HEK293 (cell line): ENCODE results near the gene UGGT1.
A peak's percentile ranks its signal among the peaks of the same experiment; 100 is the strongest.

Experiments used
- CTCF ChIA-PET: fragments of 350-600 bp; formaldehyde crosslinking; extraction: SDS; loops from one replicate; lab custom pipeline; 2021; ENCODE audit warnings: antibody characterized with exemption; lab: Yijun Ruan, JAX
- POLR2A ChIA-PET: fragments of 300-600 bp; formaldehyde crosslinking; extraction: SDS; loops from one replicate; lab custom pipeline; 2020; ENCODE audit warnings: antibody characterized with exemption, inconsistent platforms; lab: Yijun Ruan, JAX
- H3K27ac ChIP-seq: fragments of 200-500 bp; sonication (Bioruptor generic); 2 replicates; pipeline ENCODE4 v1.5.1; 2014; ENCODE audit warnings: low read depth, low read length, control low read depth, inconsistent platforms; ENCODE audit errors: extremely low read depth
- H3K36me3 ChIP-seq, 2 experiments: fragments of 200-500 bp in 1 of 2; sonication (Bioruptor generic) in 1 of 2; 1 replicate in 1 of 2; 2 replicates in 1 of 2; pipeline ENCODE4 v1.5.1; 2014 to 2017; ENCODE audit warnings: inconsistent platforms in 2 of 2, low read length in 2 of 2; ENCODE audit not compliant: control insufficient read depth in 2 of 2, insufficient read depth in 1 of 2
- H3K4me1 ChIP-seq: fragments of 200-500 bp; sonication (Bioruptor generic); 2 replicates; pipeline ENCODE4 v1.5.1; 2014; ENCODE audit warnings: mild to moderate bottlenecking, low read length, inconsistent platforms; ENCODE audit not compliant: control insufficient read depth, insufficient read depth
- H3K4me3 ChIP-seq: 2 replicates; pipeline ENCODE4 v1.5.1; 2011; ENCODE audit warnings: low read depth, mild to moderate bottlenecking, control low read depth, low read length, moderate library complexity
- H3K9me3 ChIP-seq: fragments of 200-500 bp; sonication (Bioruptor generic); 2 replicates; pipeline ENCODE4 v1.5.1; 2014; ENCODE audit warnings: low read depth, low read length, inconsistent platforms; ENCODE audit not compliant: control insufficient read depth, insufficient read depth
- HOXD13 ChIP-seq: sonication (generic); formaldehyde crosslinking; IDR thresholded peaks from 2 replicates; pipeline ENCODE4 v1.8.0; 2022; ENCODE audit warnings: missing genetic modification reagents, borderline replicate concordance
- KLF9 ChIP-seq: fragments of 450-650 bp; formaldehyde crosslinking; IDR thresholded peaks from 2 replicates; pipeline ENCODE4 v1.5.1; 2016; ENCODE audit warnings: missing biosample characterization, missing genetic modification characterization, low read depth
- REPIN1 ChIP-seq: fragments of 450-650 bp; formaldehyde crosslinking; IDR thresholded peaks from 2 replicates; pipeline ENCODE4 v1.5.1; 2017; ENCODE audit warnings: missing biosample characterization, missing genetic modification characterization, low read depth
- SALL2 ChIP-seq: fragments of 450-650 bp; formaldehyde crosslinking; IDR thresholded peaks from 2 replicates; pipeline ENCODE4 v1.5.0; 2017; ENCODE audit warnings: missing biosample characterization, mild to moderate bottlenecking, missing genetic modification characterization, borderline replicate concordance
- SETDB1 ChIP-seq: IDR thresholded peaks from one replicate; pipeline ENCODE4 v1.6.1; 2017; ENCODE audit warnings: mild to moderate bottlenecking, low read length, moderate library complexity, mixed read lengths; ENCODE audit not compliant: insufficient read length
- SP2 ChIP-seq: fragments of 450-650 bp; formaldehyde crosslinking; IDR thresholded peaks from 2 replicates; pipeline ENCODE4 v1.5.1; 2016; ENCODE audit warnings: missing biosample characterization, missing genetic modification characterization
- ZBTB20 ChIP-seq: fragments of 450-650 bp; formaldehyde crosslinking; IDR thresholded peaks from 2 replicates; pipeline ENCODE4 v1.5.1; 2016; ENCODE audit warnings: missing biosample characterization, missing genetic modification characterization
- ZNF529 ChIP-seq: fragments of 450-650 bp; formaldehyde crosslinking; IDR thresholded peaks from 2 replicates; pipeline ENCODE4 v1.5.1; 2017; ENCODE audit warnings: missing genetic modification characterization, missing biosample characterization; ENCODE audit not compliant: insufficient replicate concordance
- ZNF664 ChIP-seq: fragments of 450-650 bp; formaldehyde crosslinking; IDR thresholded peaks from 2 replicates; pipeline ENCODE4 v1.5.1; 2016; ENCODE audit warnings: missing biosample characterization, missing genetic modification characterization
- ZNF701 ChIP-seq: fragments of 450-650 bp; formaldehyde crosslinking; IDR thresholded peaks from 2 replicates; pipeline ENCODE4 v1.5.1; 2016; ENCODE audit warnings: missing biosample characterization, missing genetic modification characterization
- TF ChIP-seq, protein P1 (sequence below): fragments of 450-650 bp; formaldehyde crosslinking; IDR thresholded peaks from 2 replicates; pipeline ENCODE4 v1.5.1; 2016; ENCODE audit warnings: missing biosample characterization, missing genetic modification characterization
- TF ChIP-seq, protein P2 (sequence below): fragments of 450-650 bp; formaldehyde crosslinking; IDR thresholded peaks from 2 replicates; pipeline ENCODE4 v1.5.1; 2016; ENCODE audit warnings: missing biosample characterization, missing genetic modification characterization
- TF ChIP-seq, protein P3 (sequence below): fragments of 450-650 bp; formaldehyde crosslinking; IDR thresholded peaks from 2 replicates; pipeline ENCODE4 v1.5.1; 2016; ENCODE audit warnings: missing biosample characterization, missing genetic modification characterization
- TF ChIP-seq, protein P4 (sequence below): fragments of 450-650 bp; formaldehyde crosslinking; IDR thresholded peaks from 2 replicates; pipeline ENCODE4 v1.5.1; 2016; ENCODE audit warnings: missing biosample characterization, missing genetic modification characterization
- TF ChIP-seq, protein P5 (sequence below): fragments of 450-650 bp; formaldehyde crosslinking; IDR thresholded peaks from 2 replicates; pipeline ENCODE4 v1.5.1; 2016; ENCODE audit warnings: missing biosample characterization, missing genetic modification characterization

Gene UGGT1

DNA sequence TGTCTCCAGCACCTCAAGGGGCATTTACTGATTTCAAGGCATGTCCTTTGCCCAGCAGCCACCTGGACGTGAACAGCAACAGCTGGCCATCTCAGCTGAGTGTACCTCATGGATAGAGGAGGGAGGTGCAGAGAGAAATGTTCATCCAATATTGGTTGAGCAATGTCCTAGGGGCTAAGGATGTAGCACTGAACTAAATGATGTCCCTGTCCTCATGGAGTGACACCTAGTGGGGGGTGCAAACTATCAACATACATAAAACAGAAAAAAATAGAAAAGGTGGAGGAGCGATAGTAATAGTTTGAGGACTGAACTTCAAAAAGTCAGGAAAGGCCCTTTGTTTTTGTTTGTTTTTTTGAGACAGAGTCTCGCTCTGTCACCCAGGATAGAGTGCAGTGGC lies 4.8 kb upstream of the UGGT1 start:
- no peaks in the 10 kb centered on the region for H3K36me3 ChIP-seq
- TF ChIP-seq SALL2 (tag by site-specific recombination), result no peak
- CTCF ChIA-PET, result interaction anchor here (0.8 kb wide), 1 partner anchor 186 kb away, joined by 3 read pairs; no protein-coding TSS in a partner anchor

DNA sequence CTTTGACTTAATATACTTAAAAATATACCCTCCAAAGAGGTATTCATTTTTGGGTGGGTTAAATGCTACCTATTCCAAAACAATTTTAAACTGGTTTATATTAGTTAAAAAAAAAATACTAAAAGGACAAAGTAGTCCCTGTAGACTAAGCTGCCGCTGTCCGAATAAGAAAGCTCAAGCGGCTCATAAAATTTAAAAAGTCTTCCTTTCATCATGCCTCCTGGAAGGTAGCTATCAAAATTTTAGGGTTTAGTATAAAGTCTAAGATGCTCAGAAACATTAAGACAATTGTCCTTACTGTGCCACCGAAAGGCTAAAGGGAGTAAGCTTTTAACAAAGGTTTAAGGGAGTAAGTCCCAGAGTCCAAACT lies 440 bp upstream of the UGGT1 start:
- ChIA-PET CTCF (interaction anchor here (0.7 to 1.1 kb wide), 3 partner anchors 21 to 62 kb away, joined by 3 to 4 read pairs (median 3); partner anchors contain the start of gene SAP130), POLR2A (interaction anchor here (0.6 to 1.9 kb wide), 13 partner anchors 8 to 653 kb away, joined by 3 to 14 read pairs (median 5); partner anchors contain the start of genes AMMECR1L and SAP130)
- Histone ChIP-seq H3K27ac (peak overlapping the region; percentile 78; the same call in 1 of the 2 replicates), H3K4me3 (peak overlapping the region; percentile 93), H3K4me1 (peaks cover 15% of the 10 kb centered on the region; the same call in 1 of the 2 replicates), H3K36me3 (peaks cover 0 to 9% of the 10 kb centered on the region in 2 experiments; a peak in 1 of 3 replicates), H3K9me3 (no peaks in the 10 kb centered on the region)
- TF ChIP-seq KLF9 (no peak), ZNF701 (tag by site-specific recombination) (no peak), SP2 (tag by site-specific recombination) (no peak), REPIN1 (no peak), HOXD13 (no peak), ZNF529 (no peak), ZNF664 (tag by site-specific recombination) (no peak), ZBTB20 (tag by site-specific recombination) (no peak)
- TF ChIP-seq, protein P1, sequence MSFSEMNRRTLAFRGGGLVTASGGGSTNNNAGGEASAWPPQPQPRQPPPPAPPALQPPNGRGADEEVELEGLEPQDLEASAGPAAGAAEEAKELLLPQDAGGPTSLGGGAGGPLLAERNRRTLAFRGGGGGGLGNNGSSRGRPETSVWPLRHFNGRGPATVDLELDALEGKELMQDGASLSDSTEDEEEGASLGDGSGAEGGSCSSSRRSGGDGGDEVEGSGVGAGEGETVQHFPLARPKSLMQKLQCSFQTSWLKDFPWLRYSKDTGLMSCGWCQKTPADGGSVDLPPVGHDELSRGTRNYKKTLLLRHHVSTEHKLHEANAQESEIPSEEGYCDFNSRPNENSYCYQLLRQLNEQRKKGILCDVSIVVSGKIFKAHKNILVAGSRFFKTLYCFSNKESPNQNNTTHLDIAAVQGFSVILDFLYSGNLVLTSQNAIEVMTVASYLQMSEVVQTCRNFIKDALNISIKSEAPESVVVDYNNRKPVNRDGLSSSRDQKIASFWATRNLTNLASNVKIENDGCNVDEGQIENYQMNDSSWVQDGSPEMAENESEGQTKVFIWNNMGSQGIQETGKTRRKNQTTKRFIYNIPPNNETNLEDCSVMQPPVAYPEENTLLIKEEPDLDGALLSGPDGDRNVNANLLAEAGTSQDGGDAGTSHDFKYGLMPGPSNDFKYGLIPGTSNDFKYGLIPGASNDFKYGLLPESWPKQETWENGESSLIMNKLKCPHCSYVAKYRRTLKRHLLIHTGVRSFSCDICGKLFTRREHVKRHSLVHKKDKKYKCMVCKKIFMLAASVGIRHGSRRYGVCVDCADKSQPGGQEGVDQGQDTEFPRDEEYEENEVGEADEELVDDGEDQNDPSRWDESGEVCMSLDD, result no peak
- TF ChIP-seq, protein P2, sequence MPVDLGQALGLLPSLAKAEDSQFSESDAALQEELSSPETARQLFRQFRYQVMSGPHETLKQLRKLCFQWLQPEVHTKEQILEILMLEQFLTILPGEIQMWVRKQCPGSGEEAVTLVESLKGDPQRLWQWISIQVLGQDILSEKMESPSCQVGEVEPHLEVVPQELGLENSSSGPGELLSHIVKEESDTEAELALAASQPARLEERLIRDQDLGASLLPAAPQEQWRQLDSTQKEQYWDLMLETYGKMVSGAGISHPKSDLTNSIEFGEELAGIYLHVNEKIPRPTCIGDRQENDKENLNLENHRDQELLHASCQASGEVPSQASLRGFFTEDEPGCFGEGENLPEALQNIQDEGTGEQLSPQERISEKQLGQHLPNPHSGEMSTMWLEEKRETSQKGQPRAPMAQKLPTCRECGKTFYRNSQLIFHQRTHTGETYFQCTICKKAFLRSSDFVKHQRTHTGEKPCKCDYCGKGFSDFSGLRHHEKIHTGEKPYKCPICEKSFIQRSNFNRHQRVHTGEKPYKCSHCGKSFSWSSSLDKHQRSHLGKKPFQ (tag by site-specific recombination), result no peak
- TF ChIP-seq, protein P3, sequence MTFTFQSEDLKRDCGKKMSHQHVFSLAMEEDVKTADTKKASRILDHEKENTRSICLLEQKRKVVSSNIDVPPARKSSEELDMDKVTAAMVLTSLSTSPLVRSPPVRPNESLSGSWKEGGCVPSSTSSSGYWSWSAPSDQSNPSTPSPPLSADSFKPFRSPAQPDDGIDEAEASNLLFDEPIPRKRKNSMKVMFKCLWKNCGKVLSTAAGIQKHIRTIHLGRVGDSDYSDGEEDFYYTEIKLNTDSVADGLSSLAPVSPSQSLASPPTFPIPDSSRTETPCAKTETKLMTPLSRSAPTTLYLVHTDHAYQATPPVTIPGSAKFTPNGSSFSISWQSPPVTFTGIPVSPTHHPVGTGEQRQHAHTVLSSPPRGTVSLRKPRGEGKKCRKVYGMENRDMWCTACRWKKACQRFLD (tag by site-specific recombination), result no peak

More for the DNA sequence above, 4.8 kb upstream of the UGGT1 start:
- POLR2A ChIA-PET, result no interaction called here
- H3K27ac ChIP-seq, result no peak overlapping the region
- H3K4me3 ChIP-seq, result no peak overlapping the region
- H3K9me3 ChIP-seq, result no peaks in the 10 kb centered on the region
- no peaks in the 10 kb centered on the region for H3K4me1 ChIP-seq

DNA sequence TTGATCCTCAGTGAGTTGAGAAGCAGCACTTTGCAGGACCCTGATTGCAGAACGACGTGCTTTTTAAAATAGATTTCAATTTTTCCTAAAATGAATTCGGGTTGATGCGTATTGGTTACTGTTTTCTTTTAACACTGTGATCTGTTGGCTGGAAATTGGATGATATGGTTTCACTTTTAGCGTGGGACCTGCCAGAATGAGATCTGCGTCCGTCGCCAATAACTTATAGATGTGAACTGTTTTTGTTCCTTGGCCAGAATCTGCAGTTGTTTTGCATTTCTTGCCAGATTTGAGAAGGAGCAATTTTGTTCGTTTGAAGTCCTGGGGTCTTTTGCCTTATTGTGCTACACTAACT lies 703 bp downstream of the UGGT1 start:
- Histone ChIP-seq H3K27ac (peak overlapping the region; percentile 78), H3K4me1 (peaks cover 15% of the 10 kb centered on the region; the same call in 1 of the 2 replicates), H3K4me3 (peak overlapping the region; percentile 93), H3K36me3 (peaks cover 0 to 18% of the 10 kb centered on the region in 2 experiments; a peak in 1 of 3 replicates), H3K9me3 (no peaks in the 10 kb centered on the region)
- TF ChIP-seq, protein P4, sequence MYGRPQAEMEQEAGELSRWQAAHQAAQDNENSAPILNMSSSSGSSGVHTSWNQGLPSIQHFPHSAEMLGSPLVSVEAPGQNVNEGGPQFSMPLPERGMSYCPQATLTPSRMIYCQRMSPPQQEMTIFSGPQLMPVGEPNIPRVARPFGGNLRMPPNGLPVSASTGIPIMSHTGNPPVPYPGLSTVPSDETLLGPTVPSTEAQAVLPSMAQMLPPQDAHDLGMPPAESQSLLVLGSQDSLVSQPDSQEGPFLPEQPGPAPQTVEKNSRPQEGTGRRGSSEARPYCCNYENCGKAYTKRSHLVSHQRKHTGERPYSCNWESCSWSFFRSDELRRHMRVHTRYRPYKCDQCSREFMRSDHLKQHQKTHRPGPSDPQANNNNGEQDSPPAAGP (tag by site-specific recombination), result no peak
- no peak for TF ChIP-seq SETDB1
- TF ChIP-seq, protein P5, sequence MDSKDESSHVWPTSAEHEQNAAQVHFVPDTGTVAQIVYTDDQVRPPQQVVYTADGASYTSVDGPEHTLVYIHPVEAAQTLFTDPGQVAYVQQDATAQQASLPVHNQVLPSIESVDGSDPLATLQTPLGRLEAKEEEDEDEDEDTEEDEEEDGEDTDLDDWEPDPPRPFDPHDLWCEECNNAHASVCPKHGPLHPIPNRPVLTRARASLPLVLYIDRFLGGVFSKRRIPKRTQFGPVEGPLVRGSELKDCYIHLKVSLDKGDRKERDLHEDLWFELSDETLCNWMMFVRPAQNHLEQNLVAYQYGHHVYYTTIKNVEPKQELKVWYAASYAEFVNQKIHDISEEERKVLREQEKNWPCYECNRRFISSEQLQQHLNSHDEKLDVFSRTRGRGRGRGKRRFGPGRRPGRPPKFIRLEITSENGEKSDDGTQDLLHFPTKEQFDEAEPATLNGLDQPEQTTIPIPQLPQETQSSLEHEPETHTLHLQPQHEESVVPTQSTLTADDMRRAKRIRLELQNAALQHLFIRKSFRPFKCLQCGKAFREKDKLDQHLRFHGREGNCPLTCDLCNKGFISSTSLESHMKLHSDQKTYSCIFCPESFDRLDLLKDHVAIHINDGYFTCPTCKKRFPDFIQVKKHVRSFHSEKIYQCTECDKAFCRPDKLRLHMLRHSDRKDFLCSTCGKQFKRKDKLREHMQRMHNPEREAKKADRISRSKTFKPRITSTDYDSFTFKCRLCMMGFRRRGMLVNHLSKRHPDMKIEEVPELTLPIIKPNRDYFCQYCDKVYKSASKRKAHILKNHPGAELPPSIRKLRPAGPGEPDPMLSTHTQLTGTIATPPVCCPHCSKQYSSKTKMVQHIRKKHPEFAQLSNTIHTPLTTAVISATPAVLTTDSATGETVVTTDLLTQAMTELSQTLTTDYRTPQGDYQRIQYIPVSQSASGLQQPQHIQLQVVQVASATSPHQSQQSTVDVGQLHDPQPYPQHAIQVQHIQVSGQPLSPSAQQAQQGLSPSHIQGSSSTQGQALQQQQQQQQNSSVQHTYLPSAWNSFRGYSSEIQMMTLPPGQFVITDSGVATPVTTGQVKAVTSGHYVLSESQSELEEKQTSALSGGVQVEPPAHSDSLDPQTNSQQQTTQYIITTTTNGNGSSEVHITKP (tag by site-specific recombination), result peak; percentile 21; the same call in 1 of the 2 replicates
- ChIA-PET CTCF (interaction anchor here (0.6 to 1.5 kb wide), 4 partner anchors 10 to 42 kb away, joined by 3 to 5 read pairs (median 4); no protein-coding TSS in a partner anchor), POLR2A (interaction anchor here (0.6 to 1.9 kb wide), 9 partner anchors 11 to 1797 kb away, joined by 3 to 14 read pairs (median 5); partner anchors contain the start of gene SAP130)
